Measurements from ENCODE around the gene CD33.
A peak's percentile ranks its signal among the peaks of the same experiment; 100 is the strongest.

- no peak for TF ChIP-seq HEYL (CRISPR knock-in tag; IDR thresholded peaks at IDR 0.05)
- TF ChIP-seq REST (IDR thresholded peaks at IDR 0.05): no peak
- no peak for TF ChIP-seq FOXS1 (CRISPR knock-in tag; IDR thresholded peaks at IDR 0.05)
- no peak for TF ChIP-seq CTCF (IDR thresholded peaks at IDR 0.05)
- no peak for TF ChIP-seq RCOR1 (IDR thresholded peaks at IDR 0.05; ENCODE audit: low read depth, low read length)
- TF ChIP-seq SMC3 (IDR thresholded peaks at IDR 0.05): no peak
- no peak for TF ChIP-seq NR3C1 (IDR thresholded peaks at IDR 0.05)
- no peak for TF ChIP-seq HOXB5 (CRISPR knock-in tag; IDR thresholded peaks at IDR 0.05)
- no peak for TF ChIP-seq RAD21 (conservative IDR thresholded peaks at IDR 0.05 in 1 of 2, IDR thresholded peaks at IDR 0.05 in 1 of 2)
- TF ChIP-seq ELK1 (IDR thresholded peaks at IDR 0.05; ENCODE audit: low read depth, low read length): no peak
- peak; percentile 87 for TF ChIP-seq MAFK (IDR thresholded peaks at IDR 0.05; ENCODE audit: partially characterized antibody)
- TF ChIP-seq USF2 (IDR thresholded peaks at IDR 0.05): no peak
- TF ChIP-seq POLR2AphosphoS2 (conservative IDR thresholded peaks at IDR 0.05; ENCODE audit: low read length): no peak
- no peak for TF ChIP-seq POLR2A (IDR thresholded peaks at IDR 0.05; ENCODE audit: low read length)
Measured at GRCh38 chr19:51274049-51274770, 49.3 kb downstream of the CD33 start.

All from A549 (cell line).